GM21737 (cell line): Measurements from ENCODE around the gene STK38.
"Not testable (repeated sequence)": the region's sequence is repeated elsewhere in the genome, so short reads cannot be mapped to it uniquely, and the experiment has no call there.

Source experiments
- ATAC-seq: cut with Tn5 transposase; IDR thresholded peaks from one replicate; pipeline ENCODE4 v1.9.1; 2021; ENCODE audit warnings: mild to moderate bottlenecking, moderate library complexity; ENCODE audit not compliant: unreplicated experiment

The STK38 gene

GRCh38 chr6:36491378-36491965 lies 55.8 kb downstream of the STK38 start:
- no peak for ATAC-seq

GRCh38 chr6:36489426-36489825 lies 57.9 kb downstream of the STK38 start:
- ATAC-seq = no peak

- no peak for ATAC-seq
Measured at GRCh38 chr6:36488221-36488620, 59.1 kb downstream of the STK38 start.

GRCh38 chr6:36487698-36488097 lies 59.6 kb downstream of the STK38 start:
- no peak for ATAC-seq

- ATAC-seq = no peak
Measured at GRCh38 chr6:36484736-36485135, 62.5 kb downstream of the STK38 start.

- ATAC-seq = not testable (repeated sequence)
Measured at GRCh38 chr6:36483326-36483725, 64.0 kb downstream of the STK38 start.

GRCh38 chr6:36479256-36479655 lies 68.0 kb downstream of the STK38 start:
- no peak for ATAC-seq

- ATAC-seq = no peak
Measured at GRCh38 chr6:36478051-36478526, 69.2 kb downstream of the STK38 start.

- ATAC-seq = no peak
Measured at GRCh38 chr6:36469946-36470345, 77.3 kb downstream of the STK38 start.

- ATAC-seq = no peak
Measured at GRCh38 chr6:36469148-36469661, 78.1 kb downstream of the STK38 start.

GRCh38 chr6:36467625-36468024 lies 79.7 kb downstream of the STK38 start:
- ATAC-seq = no peak

- ATAC-seq = no peak
Measured at GRCh38 chr6:36464233-36464632, 83.0 kb downstream of the STK38 start.

GRCh38 chr6:36463676-36464075 lies 83.6 kb downstream of the STK38 start:
- ATAC-seq = no peak

- no peak for ATAC-seq
Measured at GRCh38 chr6:36461646-36462045, 85.6 kb downstream of the STK38 start.

- ATAC-seq = no peak
Measured at GRCh38 chr6:36460916-36461315, 86.4 kb downstream of the STK38 start.

GRCh38 chr6:36459501-36459900 lies 87.8 kb downstream of the STK38 start:
- no peak for ATAC-seq

- ATAC-seq = no peak
Measured at GRCh38 chr6:36455486-36456027, 91.7 kb downstream of the STK38 start.

- ATAC-seq = not testable (repeated sequence)
Measured at GRCh38 chr6:36452897-36453296, 94.4 kb downstream of the STK38 start.

GRCh38 chr6:36449173-36449572 lies 98.1 kb downstream of the STK38 start:
- not testable (repeated sequence) for ATAC-seq

- ATAC-seq = no peak
Measured at GRCh38 chr6:36445621-36446020, 101.7 kb downstream of the STK38 start.

GRCh38 chr6:36444470-36444869 lies 102.8 kb downstream of the STK38 start:
- ATAC-seq = no peak
